Airway epithelial cell (primary cell): ENCODE data around the gene FDX1. TPM values are rescaled to one million over a fixed set of nuclear protein-coding genes. Genes with fewer than 3 reads are reported as not detected.

Experiments
- total RNA-seq: library from RNA; depleted of rRNA; stranded (reverse); fragments of >200 nt; gene quantifications from 2 replicates; pipeline ENCODE4 v1.2.3, GENCODE V29; 2015

The FDX1 gene
- total RNA-seq = 13.6 and 15.4 TPM in 2 replicates

GRCh38 chr11:110429731-110430266 lies at the start of gene FDX1:
TSS of gene FDX1 (plus strand) at chr11:110429948. CDS start at chr11:110430121, 173 bp downstream.

Other genes with a start within 250 kb of the FDX1 start
- gene RDX, start 133.3 kb upstream of the FDX1 start, total RNA-seq = 69.4 and 77.2 TPM in 2 replicates